Neural cell (in vitro differentiated cells): ENCODE measurements around the gene CCT3. TPM values are rescaled to one million over a fixed set of nuclear protein-coding genes. Genes with fewer than 3 reads are reported as not detected.

Source experiments
- H2AFZ ChIP-seq: fragments of 200-600, 300-800 bp; sonication (generic), shearing (Covaris generic); 2 replicates; pipeline ENCODE4 v1.6.0; 2014; ENCODE audit warnings: low read depth, mild to moderate bottlenecking, antibody characterized with exemption, low read length, moderate library complexity
- H3F3A ChIP-seq: fragments of 200-600 bp; shearing (Covaris generic); 2 replicates; pipeline ENCODE4 v1.6.1; 2016; ENCODE audit warnings: mild to moderate bottlenecking, moderate library complexity, mixed read lengths, antibody characterized with exemption, low read length; ENCODE audit not compliant: insufficient read depth, poor library complexity, severe bottlenecking
- H3K27ac ChIP-seq: fragments of 200-600, 300-800 bp; sonication (generic), shearing (Covaris generic); 2 replicates; pipeline ENCODE4 v1.5.1; 2014; ENCODE audit warnings: mild to moderate bottlenecking, low read length, moderate library complexity
- H3K27me3 ChIP-seq: fragments of 300-800, 200-600 bp; sonication (generic), shearing (Covaris generic); 2 replicates; pipeline ENCODE4 v1.6.0; 2014; ENCODE audit warnings: mild to moderate bottlenecking, low read depth, low read length, moderate library complexity; ENCODE audit not compliant: insufficient read depth
- H3K36me3 ChIP-seq: fragments of 300-800, 200-600 bp; sonication (generic), shearing (Covaris generic); 2 replicates; pipeline ENCODE4 v1.5.1; 2014; ENCODE audit warnings: mild to moderate bottlenecking, antibody characterized with exemption, low read length, moderate library complexity; ENCODE audit not compliant: insufficient read depth
- H3K4me2 ChIP-seq: fragments of 300-800, 200-600 bp; sonication (generic), shearing (Covaris generic); 2 replicates; pipeline ENCODE4 v1.6.0; 2014; ENCODE audit warnings: mild to moderate bottlenecking, low read length
- H3K4me3 ChIP-seq: fragments of 300-800, 200-600 bp; sonication (generic), shearing (Covaris generic); 2 replicates; pipeline ENCODE4 v1.5.1; 2014; ENCODE audit warnings: mild to moderate bottlenecking, low read length, moderate library complexity
- H3K79me2 ChIP-seq: fragments of 200-600 bp; shearing (Covaris generic); replicated peaks from 2 replicates; pipeline ENCODE4 v1.6.0; 2014; ENCODE audit warnings: mild to moderate bottlenecking, low read length, moderate library complexity; ENCODE audit not compliant: insufficient read depth
- H3K9ac ChIP-seq: fragments of 300-800, 200-600 bp; sonication (generic), shearing (Covaris generic); 2 replicates; pipeline ENCODE4 v1.6.1; 2016; ENCODE audit warnings: mild to moderate bottlenecking, low read length, mixed read lengths
- H3K9me2 ChIP-seq: fragments of 200-600 bp; shearing (Covaris generic); 2 replicates; pipeline ENCODE4 v1.6.1; 2016; ENCODE audit warnings: mild to moderate bottlenecking, low read length, mixed read lengths; ENCODE audit not compliant: insufficient read depth
- H3K9me3 ChIP-seq: fragments of 200-600, 300-800 bp; sonication (generic), shearing (Covaris generic); 2 replicates; pipeline ENCODE4 v1.6.1; 2016; ENCODE audit warnings: mild to moderate bottlenecking, mixed run types, low read length, moderate library complexity, mixed read lengths
- H4K20me1 ChIP-seq: fragments of 200-600 bp; shearing (Covaris generic); 2 replicates; pipeline ENCODE4 v1.6.1; 2016; ENCODE audit warnings: mild to moderate bottlenecking, mixed run types; ENCODE audit not compliant: insufficient read depth
- CTCF ChIP-seq: fragments of 450-650 bp; IDR thresholded peaks from 2 replicates; pipeline ENCODE4 v1.5.1; 2014; ENCODE audit warnings: antibody characterized with exemption, mild to moderate bottlenecking, moderate library complexity; ENCODE audit not compliant: poor library complexity, severe bottlenecking
- EP300 ChIP-seq: fragments of 450-650 bp; conservative IDR thresholded peaks from 2 replicates; pipeline ENCODE4 v1.6.1; 2014; ENCODE audit warnings: antibody characterized with exemption, mild to moderate bottlenecking, moderate library complexity; ENCODE audit not compliant: poor library complexity, severe bottlenecking
- EZH2 ChIP-seq: fragments of 200-600, 300-800 bp; shearing (Covaris generic), sonication (generic); IDR thresholded peaks from 2 replicates; pipeline ENCODE4 v1.6.1; 2014; ENCODE audit warnings: antibody characterized with exemption, low read length, borderline replicate concordance, mild to moderate bottlenecking; ENCODE audit not compliant: insufficient read depth, poor library complexity, severe bottlenecking
- MXI1 ChIP-seq: fragments of 450-650 bp; conservative IDR thresholded peaks from 2 replicates; pipeline ENCODE4 v1.6.1; 2014; ENCODE audit warnings: antibody characterized with exemption, mild to moderate bottlenecking; ENCODE audit not compliant: poor library complexity, severe bottlenecking
- POLR2AphosphoS5 ChIP-seq: IDR thresholded peaks from 2 replicates; pipeline ENCODE4 v1.6.1; 2012
- RAD21 ChIP-seq: fragments of 450-650 bp; conservative IDR thresholded peaks from 2 replicates; pipeline ENCODE4 v1.6.1; 2014; ENCODE audit warnings: antibody characterized with exemption, mild to moderate bottlenecking, moderate library complexity
- REST ChIP-seq: IDR thresholded peaks from 2 replicates; pipeline ENCODE4 v1.6.1; 2012; ENCODE audit warnings: borderline replicate concordance
- SMC3 ChIP-seq: fragments of 450-650 bp; conservative IDR thresholded peaks from 2 replicates; pipeline ENCODE4 v1.6.1; 2014; ENCODE audit warnings: antibody characterized with exemption, mild to moderate bottlenecking, moderate library complexity; ENCODE audit not compliant: poor library complexity
- TAF1 ChIP-seq: IDR thresholded peaks from 2 replicates; pipeline ENCODE4 v1.6.1; 2012; ENCODE audit warnings: low read depth
- polyA plus RNA-seq: library from polyadenylated mRNA; depleted of rRNA; stranded (reverse); fragments of >200 nt; gene quantifications from 2 replicates; pipeline ENCODE4 v1.2.3, GENCODE V29; 2014

The CCT3 gene
- polyA plus RNA-seq, 1 donor from 2014 or later = 288 TPM

- no peak overlapping the region for H3K4me3 ChIP-seq
- TF ChIP-seq TAF1 (no peak), POLR2AphosphoS5 (no peak), RAD21 (no peak), CTCF (no peak), MXI1 (no peak), EP300 (no peak), REST (no peak), EZH2 (no peak), SMC3 (no peak)
These were observed 49.1 kb upstream of the CCT3 start for GRCh38 chr1:156386949-156387869.

GRCh38 chr1:156386134-156386901 is 48.2 kb upstream of the CCT3 start:
- TF ChIP-seq SMC3 (no peak), TAF1 (no peak), MXI1 (no peak), CTCF (no peak), REST (no peak), EZH2 (no peak), RAD21 (no peak), EP300 (no peak), POLR2AphosphoS5 (no peak)
- no peak overlapping the region for H3K4me3 ChIP-seq
- H4K20me1 ChIP-seq = no peaks in the 10 kb centered on the region
- H3K9ac ChIP-seq = no peak overlapping the region
- no peaks in the 10 kb centered on the region for H3K9me2 ChIP-seq
- no peaks in the 10 kb centered on the region for H3F3A ChIP-seq
- no peaks in the 10 kb centered on the region for H3K79me2 ChIP-seq
- H2AFZ ChIP-seq = no peak overlapping the region
- no peak overlapping the region for H3K4me2 ChIP-seq
- no peaks in the 10 kb centered on the region for H3K36me3 ChIP-seq
- no peak overlapping the region for H3K27ac ChIP-seq
- H3K9me3 ChIP-seq = no peaks in the 10 kb centered on the region
- H3K27me3 ChIP-seq = peaks cover 28% of the 10 kb centered on the region

More at GRCh38 chr1:156386949-156387869, 49.1 kb upstream of the CCT3 start:
- Histone ChIP-seq H3K27me3 (peaks cover 27% of the 10 kb centered on the region), H3K9ac (no peak overlapping the region), H4K20me1 (no peaks in the 10 kb centered on the region), H3K36me3 (no peaks in the 10 kb centered on the region), H3K27ac (no peak overlapping the region), H3K9me2 (no peaks in the 10 kb centered on the region), H3K9me3 (no peaks in the 10 kb centered on the region), H3K4me2 (no peak overlapping the region), H2AFZ (no peak overlapping the region), H3K79me2 (no peaks in the 10 kb centered on the region), H3F3A (no peaks in the 10 kb centered on the region)
